Sigmoid colon (tissue), 7 donors: ENCODE measurements around the gene LIG3. TPM values are rescaled to one million over a fixed set of nuclear protein-coding genes. Genes with fewer than 3 reads are reported as not detected.
A peak's percentile ranks its signal among the peaks of the same experiment; 100 is the strongest.
"Not testable (repeated sequence)": the region's sequence is repeated elsewhere in the genome, so short reads cannot be mapped to it uniquely, and the experiment has no call there.

Experiments used
- DNase-seq: peaks from one replicate; pipeline ENCODE4 v3.0.0-alpha.2; 2019
- H3K27ac ChIP-seq, 4 donors: fragments of 200-600 bp; sonication (generic); one replicate each; pipeline ENCODE4 v1.5.1; 2016 to 2019; ENCODE audit warnings: mild to moderate bottlenecking in 1 of 4
- H3K27me3 ChIP-seq, 3 donors: fragments of 200-600 bp; sonication (generic); one replicate each; pipeline ENCODE4 v1.5.1; 2019; ENCODE audit warnings: mild to moderate bottlenecking in 1 of 3
- H3K36me3 ChIP-seq, 4 donors: fragments of 200-600 bp; sonication (generic); one replicate each; pipeline ENCODE4 v1.5.1; 2016 to 2019
- H3K4me1 ChIP-seq, 4 donors: fragments of 200-600 bp; sonication (generic); one replicate each; pipeline ENCODE4 v1.5.1; 2017 to 2019
- H3K4me3 ChIP-seq, 4 donors: fragments of 200-600 bp; sonication (generic); one replicate each; pipeline ENCODE4 v1.5.1; 2017 to 2019; ENCODE audit warnings: mild to moderate bottlenecking in 2 of 4, moderate library complexity in 1 of 4
- H3K9me3 ChIP-seq, 4 donors: fragments of 200-600 bp in 3 of 4; sonication (generic) in 3 of 4; one replicate each; pipeline versions ENCODE4 v1.5.1 to v1.6.1; 2013 to 2019
- EP300 ChIP-seq, 4 donors: sonication (generic); formaldehyde crosslinking; IDR thresholded peaks; one replicate each; pipeline ENCODE4 v1.6.1; 2017; ENCODE audit warnings: antibody characterized with exemption in 4 of 4
- POLR2A ChIP-seq, 2 donors: fragments of 450-650 bp; IDR thresholded peaks; one replicate each; pipeline ENCODE4 v1.6.1; 2016; ENCODE audit warnings: antibody characterized with exemption in 2 of 2, mild to moderate bottlenecking in 2 of 2, moderate library complexity in 2 of 2
- POLR2AphosphoS5 ChIP-seq, 4 donors: sonication (generic); formaldehyde crosslinking; IDR thresholded peaks; one replicate each; pipeline ENCODE4 v1.6.1; 2017; ENCODE audit warnings: antibody characterized with exemption in 4 of 4
- WGBS, 2 donors: extraction: QIAGEN DNeasy Blood & Tissue Kit; methylation state at CpG; one replicate each; pipeline ENCODE4 v1.1.7; 2013; 5-methylcytosine and 5-hydroxymethylcytosine counted together
- intact Hi-C: fragments of 100-400 bp; cut with DNase I; formaldehyde crosslinking; loops from one replicate; pipeline ENCODE4 v1.15.1; 2023
- polyA plus RNA-seq, 3 donors: library from polyadenylated mRNA; stranded (reverse); fragments of 200-250 nt; gene quantifications; one replicate each; pipeline ENCODE4 v1.2.3, GENCODE V29; 2013
- total RNA-seq, 4 donors: library from RNA; depleted of rRNA; stranded (reverse); fragments of >200 nt; gene quantifications; one replicate each; pipeline ENCODE4 v1.1.0, GENCODE V29; 2016
- TF ChIP-seq, protein P1 (sequence below), 4 experiments: fragments of 450-650 bp in 3 of 4; fragments of 200-600 bp in 1 of 4; IDR thresholded peaks; one replicate each; pipeline ENCODE4 v1.5.1; 2016 to 2019; ENCODE audit warnings: antibody characterized with exemption in 4 of 4, mild to moderate bottlenecking in 3 of 4, moderate library complexity in 2 of 4
- donor health status: healthy with polysubstance abuse.
- donor health status: Bipolar disorder and iron deficiency.
- donor health status: healthy.

Gene LIG3
- total and polyA plus RNA-seq, 7 donors, result 3.5 to 29.7 (median 19.4) TPM

DNA sequence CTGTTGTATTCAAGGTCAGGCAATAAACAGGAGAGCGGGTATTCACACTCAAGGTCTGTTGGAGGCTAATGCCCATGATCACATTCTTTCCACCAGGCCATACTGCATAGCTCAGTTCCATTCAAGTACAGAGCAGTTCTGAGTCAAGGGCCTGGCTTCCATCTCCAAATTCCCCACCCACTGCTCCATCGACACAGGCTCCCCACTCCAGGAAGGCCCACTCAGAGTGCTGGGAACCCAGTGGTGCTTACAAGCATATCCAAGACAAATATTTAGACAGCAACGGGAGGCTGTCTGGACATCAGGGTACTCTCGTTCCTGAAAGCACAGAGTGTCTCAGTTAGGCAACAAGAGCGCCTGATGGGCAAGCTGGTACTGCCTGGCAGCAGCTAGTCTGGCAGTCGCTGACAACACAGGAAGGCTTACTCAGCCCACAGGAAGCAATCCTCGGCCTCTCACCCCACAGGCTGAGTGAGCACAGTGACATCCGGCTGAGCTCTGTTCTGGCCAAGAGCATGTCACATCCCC is 42.3 kb downstream of the LIG3 start:
- Histone ChIP-seq H3K4me3 (no peak overlapping the region), H3K27ac (peak overlapping the region; percentile 65 to 79 (median 74)), H3K9me3 (no peaks in the 10 kb centered on the region), H3K36me3 (peaks cover 5 to 19% (median 7%) of the 10 kb centered on the region in 4 donors), H3K4me1 (peaks cover 0 to 48% (median 42%) of the 10 kb centered on the region in 4 donors), H3K27me3 (no peaks in the 10 kb centered on the region)
- 39 to 66% methylated on average over 8 of the region's 8 CpGs for WGBS, 2 donors
- peak; percentile 93 for DNase-seq
- TF ChIP-seq POLR2AphosphoS5 (IDR thresholded peaks at IDR 0.05) (peak; percentile 36 to 84 (median 75)), POLR2A (IDR thresholded peaks at IDR 0.05) (no peak), EP300 (IDR thresholded peaks at IDR 0.05) (peak; percentile 3 to 93 (median 56))
- TF ChIP-seq, protein P1, sequence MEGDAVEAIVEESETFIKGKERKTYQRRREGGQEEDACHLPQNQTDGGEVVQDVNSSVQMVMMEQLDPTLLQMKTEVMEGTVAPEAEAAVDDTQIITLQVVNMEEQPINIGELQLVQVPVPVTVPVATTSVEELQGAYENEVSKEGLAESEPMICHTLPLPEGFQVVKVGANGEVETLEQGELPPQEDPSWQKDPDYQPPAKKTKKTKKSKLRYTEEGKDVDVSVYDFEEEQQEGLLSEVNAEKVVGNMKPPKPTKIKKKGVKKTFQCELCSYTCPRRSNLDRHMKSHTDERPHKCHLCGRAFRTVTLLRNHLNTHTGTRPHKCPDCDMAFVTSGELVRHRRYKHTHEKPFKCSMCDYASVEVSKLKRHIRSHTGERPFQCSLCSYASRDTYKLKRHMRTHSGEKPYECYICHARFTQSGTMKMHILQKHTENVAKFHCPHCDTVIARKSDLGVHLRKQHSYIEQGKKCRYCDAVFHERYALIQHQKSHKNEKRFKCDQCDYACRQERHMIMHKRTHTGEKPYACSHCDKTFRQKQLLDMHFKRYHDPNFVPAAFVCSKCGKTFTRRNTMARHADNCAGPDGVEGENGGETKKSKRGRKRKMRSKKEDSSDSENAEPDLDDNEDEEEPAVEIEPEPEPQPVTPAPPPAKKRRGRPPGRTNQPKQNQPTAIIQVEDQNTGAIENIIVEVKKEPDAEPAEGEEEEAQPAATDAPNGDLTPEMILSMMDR (IDR thresholded peaks at IDR 0.05), result peak; percentile 30 to 59 (median 42)
- intact Hi-C loops, result loop anchor here (1.0 to 2.0 kb wide), 3 partner anchors 19 to 66 kb away; partner anchors contain the start of gene RFFL

DNA sequence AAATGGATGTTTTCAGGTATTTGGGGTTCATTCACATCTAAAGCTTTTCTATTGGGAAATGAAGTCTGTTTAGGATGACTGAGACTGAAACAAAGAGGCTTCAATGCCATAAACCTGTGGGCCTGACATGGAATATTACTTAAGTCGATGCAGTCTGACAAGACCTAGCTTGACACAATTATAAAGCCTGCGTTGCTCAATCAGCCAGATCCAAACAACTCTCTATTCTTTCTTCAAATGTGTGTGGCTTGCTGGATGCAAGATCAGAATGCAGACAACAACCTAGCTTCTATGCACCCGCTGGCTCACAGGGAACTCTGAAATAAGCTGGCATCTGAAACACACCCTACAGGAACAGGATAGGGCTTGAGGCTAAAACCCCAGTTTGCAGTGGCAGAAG is 43.2 kb downstream of the LIG3 start:
- no peaks in the 10 kb centered on the region for H3K9me3 ChIP-seq
- 87 to 92% methylated on average over 3 of the region's 3 CpGs for WGBS, 2 donors
- no peaks in the 10 kb centered on the region for H3K27me3 ChIP-seq
- DNase-seq, result no peak
- TF ChIP-seq EP300 (IDR thresholded peaks at IDR 0.05) (no peak), POLR2AphosphoS5 (IDR thresholded peaks at IDR 0.05) (no peak), POLR2A (IDR thresholded peaks at IDR 0.05) (no peak)
- TF ChIP-seq, protein P1 (IDR thresholded peaks at IDR 0.05), result no peak
- intact Hi-C loops, result loop anchor here (2.0 kb wide), 2 partner anchors 39 to 65 kb away; partner anchors contain the start of gene RFFL
- H3K27ac ChIP-seq, result peak overlapping the region; percentile 65 to 79 (median 74)
- H3K36me3 ChIP-seq, result peaks cover 5 to 16% (median 7%) of the 10 kb centered on the region in 4 donors
- H3K4me3 ChIP-seq, result no peak overlapping the region
- H3K4me1 ChIP-seq, result peaks cover 0 to 53% (median 45%) of the 10 kb centered on the region in 4 donors

DNA sequence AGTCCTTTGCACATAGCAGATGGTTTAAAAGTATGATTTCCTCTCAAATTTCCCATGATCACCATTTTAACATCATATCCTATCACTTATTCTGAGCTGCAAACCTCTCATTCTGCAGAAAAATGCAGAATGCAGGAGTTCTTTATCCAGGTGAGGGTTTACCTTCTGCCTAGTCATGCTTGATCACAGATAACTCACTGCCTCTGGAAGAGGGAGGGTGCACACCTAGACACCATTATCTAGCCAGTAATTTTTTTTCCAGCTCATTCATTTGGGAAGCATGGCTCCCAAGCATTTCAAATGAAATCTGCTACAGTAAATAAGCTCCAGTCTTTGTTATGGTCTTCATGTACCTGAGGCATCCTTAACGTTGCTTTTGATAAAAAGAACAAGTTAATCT is 45.2 kb downstream of the LIG3 start:
- Histone ChIP-seq H3K4me3 (no peak overlapping the region), H3K36me3 (peaks cover 5 to 10% (median 7%) of the 10 kb centered on the region in 4 donors), H3K4me1 (peaks cover 0 to 53% (median 39%) of the 10 kb centered on the region in 4 donors), H3K9me3 (no peaks in the 10 kb centered on the region), H3K27ac (no peak overlapping the region), H3K27me3 (no peaks in the 10 kb centered on the region)
- WGBS, 2 donors, result 69 to 91% methylated on average over 1 of the region's 1 CpG
- no peak for DNase-seq
- intact Hi-C loops, result no loop called here
- TF ChIP-seq EP300 (IDR thresholded peaks at IDR 0.05), result no peak
- no peak for TF ChIP-seq POLR2A (IDR thresholded peaks at IDR 0.05)

DNA sequence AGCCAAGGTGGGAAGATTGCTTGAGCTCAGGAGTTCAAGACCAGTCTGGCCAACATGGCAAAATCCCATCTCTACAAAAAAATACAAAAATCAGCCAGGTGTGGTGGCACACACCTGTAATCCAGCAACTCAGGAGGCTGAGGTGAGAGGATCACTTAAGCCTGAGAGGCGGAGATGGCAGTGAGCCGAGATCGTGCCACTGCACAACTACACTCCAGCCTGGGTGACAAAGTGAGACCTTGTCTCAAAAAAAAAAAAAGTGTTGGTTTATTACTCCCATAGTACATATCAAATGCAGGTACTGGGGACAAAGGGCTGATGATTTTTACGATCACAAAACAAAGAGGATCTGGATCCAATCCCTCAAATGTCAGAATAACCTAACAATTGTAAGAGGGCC is 47.8 kb downstream of the LIG3 start:
- H3K4me3 ChIP-seq, H3K36me3 ChIP-seq, intact Hi-C loops, DNase-seq, H3K9me3 ChIP-seq, H3K27me3 ChIP-seq: not testable (repeated sequence)
- WGBS, 2 donors, result 27 to 76% methylated on average over 4 of the region's 4 CpGs
- Histone ChIP-seq H3K4me1 (peaks cover 0 to 31% (median 14%) of the 10 kb centered on the region in 4 donors), H3K27ac (peak overlapping the region in 2 of 4 donors; percentile 34 to 49)

DNA sequence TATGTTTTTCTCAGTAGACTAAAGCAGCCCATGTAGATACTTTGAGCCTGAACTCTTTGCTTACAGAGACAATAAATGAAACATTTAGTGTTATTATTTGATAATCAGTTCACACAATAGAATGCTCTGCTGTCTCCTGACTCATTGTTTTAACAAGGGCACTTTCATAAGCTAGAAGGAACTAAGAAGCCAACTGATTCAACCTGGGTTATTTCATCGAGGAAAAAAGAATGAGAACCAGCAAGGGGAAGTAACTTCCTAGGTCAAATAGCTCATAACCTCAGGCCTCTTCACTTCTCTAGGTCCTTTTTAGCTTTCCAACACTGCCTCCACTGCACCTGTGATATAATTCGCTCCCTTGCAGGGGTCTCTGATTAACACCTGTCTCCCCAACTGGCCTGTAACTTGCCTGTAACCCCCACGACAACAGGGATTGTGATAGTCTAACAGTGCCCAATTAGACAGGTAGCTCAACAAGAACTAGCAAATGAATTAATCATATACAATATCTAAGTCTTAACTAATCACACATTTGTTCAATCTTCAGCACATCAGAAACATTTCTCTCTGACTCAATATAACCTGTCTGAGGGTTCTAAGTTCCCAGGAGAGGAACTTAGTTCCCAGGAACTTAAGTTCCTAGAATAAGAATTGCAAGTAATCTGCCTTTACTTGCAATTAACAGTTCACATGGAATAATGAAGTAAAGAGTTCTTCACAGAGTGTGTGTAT is 48.4 kb downstream of the LIG3 start:
- Histone ChIP-seq H3K36me3 (peaks cover 5 to 10% (median 7%) of the 10 kb centered on the region in 4 donors), H3K27ac (peak overlapping the region in 2 of 4 donors; percentile 34 to 49)
- intact Hi-C loops, result no loop called here

More for the DNA sequence above, 48.4 kb downstream of the LIG3 start:
- Histone ChIP-seq H3K4me1 (peaks cover 0 to 25% (median 8%) of the 10 kb centered on the region in 4 donors), H3K4me3 (no peak overlapping the region), H3K9me3 (no peaks in the 10 kb centered on the region), H3K27me3 (no peaks in the 10 kb centered on the region)
- TF ChIP-seq, protein P1 (IDR thresholded peaks at IDR 0.05), result no peak
- DNase-seq, result no peak
- 42 to 60% methylated on average over 3 of the region's 3 CpGs for WGBS, 2 donors
